HG02970 (cell line): Measurements from ENCODE around the gene EIF3M.

Source experiments
- ATAC-seq: cut with Tn5 transposase; IDR thresholded peaks from one replicate; pipeline ENCODE4 v1.9.1; 2021; ENCODE audit warnings: mild to moderate bottlenecking, moderate library complexity, moderate number of reproducible peaks; ENCODE audit not compliant: unreplicated experiment, low FRiP score

The EIF3M gene

GRCh38 chr11:32583459-32584271 is at the start of gene EIF3M:
Gene EIF3M, plus strand, starts transcription at chr11:32583831. Its CDS starts 57 bp downstream, at chr11:32583888.
- ATAC-seq: peak; percentile 99

- no peak for ATAC-seq
Measured at GRCh38 chr11:32538804-32539203, 44.8 kb upstream of the EIF3M start.

- no peak for ATAC-seq
Measured at GRCh38 chr11:32549611-32550187, 33.9 kb upstream of the EIF3M start.

- ATAC-seq: no peak
Measured at GRCh38 chr11:32550207-32550606, 33.4 kb upstream of the EIF3M start.

GRCh38 chr11:32555091-32555490 is 28.5 kb upstream of the EIF3M start:
- ATAC-seq: no peak

GRCh38 chr11:32555895-32556294 is 27.7 kb upstream of the EIF3M start:
- ATAC-seq: no peak

- ATAC-seq: no peak
Measured at GRCh38 chr11:32561835-32562234, 21.8 kb upstream of the EIF3M start.

GRCh38 chr11:32562839-32563599 is 20.6 kb upstream of the EIF3M start:
- ATAC-seq: no peak

GRCh38 chr11:32563600-32563959 is 20.1 kb upstream of the EIF3M start:
- no peak for ATAC-seq

- no peak for ATAC-seq
Measured at GRCh38 chr11:32566517-32566916, 17.1 kb upstream of the EIF3M start.

- ATAC-seq: no peak
Measured at GRCh38 chr11:32567154-32567553, 16.5 kb upstream of the EIF3M start.

GRCh38 chr11:32569313-32569881 is 14.2 kb upstream of the EIF3M start:
- no peak for ATAC-seq

- no peak for ATAC-seq
Measured at GRCh38 chr11:32571039-32571438, 12.6 kb upstream of the EIF3M start.

GRCh38 chr11:32573228-32573627 is 10.4 kb upstream of the EIF3M start:
- ATAC-seq: no peak

- ATAC-seq: no peak
Measured at GRCh38 chr11:32574421-32574820, 9.2 kb upstream of the EIF3M start.

- ATAC-seq: no peak
Measured at GRCh38 chr11:32575070-32575469, 8.6 kb upstream of the EIF3M start.

- ATAC-seq: no peak
Measured at GRCh38 chr11:32576456-32576855, 7.2 kb upstream of the EIF3M start.

GRCh38 chr11:32580967-32581366 is 2.7 kb upstream of the EIF3M start:
- no peak for ATAC-seq

- ATAC-seq: no peak
Measured at GRCh38 chr11:32581556-32581955, 2.1 kb upstream of the EIF3M start.

GRCh38 chr11:32584921-32585320 is 1.3 kb downstream of the EIF3M start:
- no peak for ATAC-seq

GRCh38 chr11:32586576-32587190 is 3.1 kb downstream of the EIF3M start:
- ATAC-seq: no peak
